Prostate gland (tissue), 2 donors: Measurements from ENCODE around the gene EPHB2.

ENCODE experiments used
- POLR2A ChIP-seq: fragments of 450-650 bp; IDR thresholded peaks from one replicate; pipeline ENCODE4 v1.6.1; 2016; ENCODE audit warnings: antibody characterized with exemption, mild to moderate bottlenecking
- POLR2AphosphoS5 ChIP-seq: sonication (generic); formaldehyde crosslinking; IDR thresholded peaks from one replicate; pipeline ENCODE4 v1.6.1; 2017; ENCODE audit warnings: antibody characterized with exemption
- TF ChIP-seq, protein P1 (sequence below), 4 experiments: fragments of 200-600 bp in 2 of 4; fragments of 450-650 bp in 2 of 4; sonication (generic) in 2 of 4; IDR thresholded peaks; 1 replicate in 3 of 4; 2 replicates in 1 of 4; pipeline ENCODE4 v1.5.1; 2016 to 2019; ENCODE audit warnings: antibody characterized with exemption in 4 of 4, mild to moderate bottlenecking in 2 of 4, moderate library complexity in 2 of 4

DNA sequence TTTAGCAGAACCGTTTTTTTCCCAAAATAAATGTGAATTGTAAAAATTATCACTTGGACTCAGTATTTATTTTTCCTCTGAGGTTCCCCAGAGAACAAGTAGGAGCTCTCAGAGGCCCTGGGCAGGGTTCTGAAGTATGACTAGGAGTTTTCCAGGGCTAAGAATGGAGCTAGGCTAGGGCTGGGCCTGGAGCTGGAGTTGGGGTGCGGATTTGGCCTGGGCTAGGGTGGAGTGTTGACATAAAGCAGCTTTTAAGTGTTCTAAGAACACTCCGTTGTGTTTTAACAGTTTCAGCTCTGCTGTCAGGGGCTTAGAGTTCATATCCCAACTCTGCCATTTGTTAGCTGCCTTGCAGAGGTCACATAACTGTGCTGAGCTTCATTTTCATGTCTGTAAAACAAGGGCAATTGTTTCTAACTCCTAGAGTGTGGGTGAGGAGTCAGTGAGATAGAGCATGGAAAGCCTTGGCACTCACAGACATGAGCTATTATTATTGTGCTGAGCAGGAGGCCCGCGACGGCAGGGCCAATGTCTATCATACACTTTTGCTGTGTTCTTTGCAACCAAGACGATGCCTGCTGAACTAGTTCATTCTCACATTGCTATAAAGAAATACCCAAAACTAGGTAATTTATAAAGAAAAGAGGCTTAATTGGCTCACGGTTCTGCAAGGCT, 210.9 kb downstream of the EPHB2 start:
- TF ChIP-seq, protein P1, sequence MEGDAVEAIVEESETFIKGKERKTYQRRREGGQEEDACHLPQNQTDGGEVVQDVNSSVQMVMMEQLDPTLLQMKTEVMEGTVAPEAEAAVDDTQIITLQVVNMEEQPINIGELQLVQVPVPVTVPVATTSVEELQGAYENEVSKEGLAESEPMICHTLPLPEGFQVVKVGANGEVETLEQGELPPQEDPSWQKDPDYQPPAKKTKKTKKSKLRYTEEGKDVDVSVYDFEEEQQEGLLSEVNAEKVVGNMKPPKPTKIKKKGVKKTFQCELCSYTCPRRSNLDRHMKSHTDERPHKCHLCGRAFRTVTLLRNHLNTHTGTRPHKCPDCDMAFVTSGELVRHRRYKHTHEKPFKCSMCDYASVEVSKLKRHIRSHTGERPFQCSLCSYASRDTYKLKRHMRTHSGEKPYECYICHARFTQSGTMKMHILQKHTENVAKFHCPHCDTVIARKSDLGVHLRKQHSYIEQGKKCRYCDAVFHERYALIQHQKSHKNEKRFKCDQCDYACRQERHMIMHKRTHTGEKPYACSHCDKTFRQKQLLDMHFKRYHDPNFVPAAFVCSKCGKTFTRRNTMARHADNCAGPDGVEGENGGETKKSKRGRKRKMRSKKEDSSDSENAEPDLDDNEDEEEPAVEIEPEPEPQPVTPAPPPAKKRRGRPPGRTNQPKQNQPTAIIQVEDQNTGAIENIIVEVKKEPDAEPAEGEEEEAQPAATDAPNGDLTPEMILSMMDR (IDR thresholded peaks at IDR 0.05): no peak
- TF ChIP-seq POLR2A (no peak), POLR2AphosphoS5 (no peak)
